HG02884 (cell line): ENCODE results near the gene COG5.

Source experiments
- ATAC-seq: cut with Tn5 transposase; IDR thresholded peaks from one replicate; pipeline ENCODE4 v1.9.1; 2021; ENCODE audit warnings: mild to moderate bottlenecking, moderate library complexity; ENCODE audit not compliant: unreplicated experiment

COG5 gene

GRCh38 chr7:107398161-107398560 lies 165.6 kb downstream of the COG5 start:
- ATAC-seq = no peak

- no peak for ATAC-seq
Measured at GRCh38 chr7:107396990-107397389, 166.7 kb downstream of the COG5 start.

GRCh38 chr7:107396081-107396480 lies 167.6 kb downstream of the COG5 start:
- no peak for ATAC-seq

- no peak for ATAC-seq
Measured at GRCh38 chr7:107394831-107395230, 168.9 kb downstream of the COG5 start.

GRCh38 chr7:107394276-107394675 lies 169.4 kb downstream of the COG5 start:
- no peak for ATAC-seq

- no peak for ATAC-seq
Measured at GRCh38 chr7:107392830-107393229, 170.9 kb downstream of the COG5 start.

- no peak for ATAC-seq
Measured at GRCh38 chr7:107390916-107391315, 172.8 kb downstream of the COG5 start.

- no peak for ATAC-seq
Measured at GRCh38 chr7:107388604-107389003, 175.1 kb downstream of the COG5 start.

GRCh38 chr7:107387573-107388219 lies 176.0 kb downstream of the COG5 start:
- no peak for ATAC-seq

GRCh38 chr7:107387128-107387527 lies 176.6 kb downstream of the COG5 start:
- no peak for ATAC-seq

GRCh38 chr7:107386548-107387102 lies 177.1 kb downstream of the COG5 start:
- no peak for ATAC-seq

- ATAC-seq = no peak
Measured at GRCh38 chr7:107384025-107384424, 179.7 kb downstream of the COG5 start.

- ATAC-seq = no peak
Measured at GRCh38 chr7:107383203-107383602, 180.5 kb downstream of the COG5 start.

- ATAC-seq = no peak
Measured at GRCh38 chr7:107381453-107381852, 182.3 kb downstream of the COG5 start.

GRCh38 chr7:107373354-107373753 lies 190.4 kb downstream of the COG5 start:
- ATAC-seq = no peak

- no peak for ATAC-seq
Measured at GRCh38 chr7:107372298-107372697, 191.4 kb downstream of the COG5 start.

- no peak for ATAC-seq
Measured at GRCh38 chr7:107370816-107371215, 192.9 kb downstream of the COG5 start.

- ATAC-seq = no peak
Measured at GRCh38 chr7:107364787-107365186, 198.9 kb downstream of the COG5 start.

GRCh38 chr7:107359520-107360316 lies 204.0 kb downstream of the COG5 start:
- ATAC-seq = no peak

- no peak for ATAC-seq
Measured at GRCh38 chr7:107355616-107356015, 208.1 kb downstream of the COG5 start.

- no peak for ATAC-seq
Measured at GRCh38 chr7:107354640-107355039, 209.1 kb downstream of the COG5 start.

- no peak for ATAC-seq
Measured at GRCh38 chr7:107353701-107354100, 210.0 kb downstream of the COG5 start.
